SK-N-SH treated with all-trans-retinoic acid at 6 μM for 48 hours (cell line): ENCODE results near the gene CEMIP.

Experiments used
- ATAC-seq: fragments of 200-7000 bp; cut with Tn5 transposase; 3 replicates; pipeline ENCODE4 v1.9.1; 2020; ENCODE audit warnings: mild to moderate bottlenecking, moderate library complexity
- ARNTL ChIP-seq: fragments of 450-650 bp; formaldehyde crosslinking; IDR thresholded peaks from 2 replicates; pipeline ENCODE4 v1.5.0; 2020; ENCODE audit warnings: low read depth, mild to moderate bottlenecking, moderate library complexity, borderline replicate concordance
- BACH2 ChIP-seq: fragments of 250-450 bp; sonication (Bioruptor Pico); IDR thresholded peaks from 2 replicates; pipeline ENCODE4 v1.9.0; 2021; ENCODE audit warnings: mild to moderate bottlenecking, borderline replicate concordance
- CREB5 ChIP-seq: fragments of 250-450 bp; sonication (Bioruptor Pico); IDR thresholded peaks from 2 replicates; pipeline ENCODE4 v1.5.1; 2020; ENCODE audit warnings: low read depth, mild to moderate bottlenecking, moderate library complexity
- CSDC2 ChIP-seq: fragments of 250-450 bp; sonication (Bioruptor Pico); IDR thresholded peaks from 2 replicates; pipeline ENCODE4 v1.5.0; 2020; ENCODE audit warnings: mild to moderate bottlenecking, moderate library complexity
- CSRNP3 ChIP-seq: fragments of 250-450 bp; sonication (Bioruptor Pico); IDR thresholded peaks from 2 replicates; pipeline ENCODE4 v1.5.1; 2021; ENCODE audit warnings: mild to moderate bottlenecking, moderate library complexity
- ESRRG ChIP-seq: fragments of 250-450 bp; sonication (Bioruptor Pico); IDR thresholded peaks from 2 replicates; pipeline ENCODE4 v1.6.1; 2021; ENCODE audit warnings: mild to moderate bottlenecking
- GLIS3 ChIP-seq: fragments of 250-450 bp; sonication (Bioruptor Pico); IDR thresholded peaks from 2 replicates; pipeline ENCODE4 v1.5.0; 2020; ENCODE audit warnings: mild to moderate bottlenecking, moderate library complexity
- ISL1 ChIP-seq: fragments of 250-450 bp; sonication (Bioruptor Pico); IDR thresholded peaks from 2 replicates; pipeline ENCODE4 v2.1.2; 2022; ENCODE audit warnings: mild to moderate bottlenecking, moderate library complexity
- OSR1 ChIP-seq: fragments of 250-450 bp; sonication (Bioruptor Pico); IDR thresholded peaks from 2 replicates; pipeline ENCODE4 v1.8.0; 2022; ENCODE audit warnings: moderate library complexity, mild to moderate bottlenecking, inconsistent platforms
- PATZ1 ChIP-seq: fragments of 250-450 bp; sonication (Bioruptor Pico); IDR thresholded peaks from 2 replicates; pipeline ENCODE4 v1.8.0; 2020; ENCODE audit warnings: mild to moderate bottlenecking, moderate library complexity, borderline replicate concordance
- POU6F1 ChIP-seq: fragments of 250-450 bp; sonication (Bioruptor Pico); IDR thresholded peaks from 2 replicates; pipeline ENCODE4 v1.8.0; 2021; ENCODE audit warnings: low read depth, mild to moderate bottlenecking, moderate library complexity, borderline replicate concordance
- PPARA ChIP-seq: fragments of 250-450 bp; sonication (Bioruptor Pico); IDR thresholded peaks from 2 replicates; pipeline ENCODE4 v1.5.0; 2020; ENCODE audit warnings: mild to moderate bottlenecking, borderline replicate concordance
- RARB ChIP-seq: fragments of 250-450 bp; sonication (Bioruptor Pico); IDR thresholded peaks from 2 replicates; pipeline ENCODE4 v1.8.0; 2021; ENCODE audit warnings: mild to moderate bottlenecking, moderate library complexity
- SNAI2 ChIP-seq: fragments of 250-450 bp; sonication (Bioruptor Pico); IDR thresholded peaks from 2 replicates; pipeline ENCODE4 v1.5.0; 2020; ENCODE audit warnings: mild to moderate bottlenecking, moderate library complexity
- TCF4 ChIP-seq: fragments of 250-450 bp; sonication (Bioruptor Pico); IDR thresholded peaks from 2 replicates; pipeline ENCODE4 v1.8.0; 2021; ENCODE audit warnings: mild to moderate bottlenecking, moderate library complexity, borderline replicate concordance
- TOX ChIP-seq: fragments of 250-450 bp; sonication (Bioruptor Pico); IDR thresholded peaks from 2 replicates; pipeline ENCODE4 v1.8.0; 2021; ENCODE audit warnings: mild to moderate bottlenecking, moderate library complexity, borderline replicate concordance
- TSHZ2 ChIP-seq: fragments of 250-450 bp; sonication (Bioruptor Pico); IDR thresholded peaks from 2 replicates; pipeline ENCODE4 v1.5.0; 2020; ENCODE audit warnings: mild to moderate bottlenecking, moderate library complexity
- ZC3H10 ChIP-seq: fragments of 250-450 bp; sonication (Bioruptor Pico); IDR thresholded peaks from 2 replicates; pipeline ENCODE4 v1.5.1; 2021; ENCODE audit warnings: mild to moderate bottlenecking, moderate library complexity
- ZFP30 ChIP-seq: fragments of 450-650 bp; formaldehyde crosslinking; IDR thresholded peaks from 2 replicates; pipeline ENCODE4 v1.5.0; 2022; ENCODE audit warnings: mild to moderate bottlenecking, moderate library complexity
- ZNF565 ChIP-seq: fragments of 450-650 bp; formaldehyde crosslinking; conservative IDR thresholded peaks from 2 replicates; pipeline ENCODE4 v1.5.0; 2020; ENCODE audit warnings: low read depth, mild to moderate bottlenecking, moderate library complexity
- ZNF70 ChIP-seq: fragments of 450-650 bp; formaldehyde crosslinking; IDR thresholded peaks from 2 replicates; pipeline ENCODE4 v1.5.0; 2020; ENCODE audit warnings: mild to moderate bottlenecking, moderate library complexity
- ZNF8 ChIP-seq: fragments of 450-650 bp; formaldehyde crosslinking; IDR thresholded peaks from 2 replicates; pipeline ENCODE4 v1.5.0; 2020; ENCODE audit warnings: mild to moderate bottlenecking, moderate library complexity

CEMIP gene

GRCh38 chr15:80986487-80986886 is 207.3 kb downstream of the CEMIP start:
- no peak for ATAC-seq
- TF ChIP-seq ARNTL (CRISPR knock-in tag) (no peak), SNAI2 (CRISPR knock-in tag) (no peak), ZFP30 (CRISPR knock-in tag) (no peak), ZNF565 (CRISPR knock-in tag) (no peak), OSR1 (CRISPR knock-in tag) (no peak), PPARA (CRISPR knock-in tag) (no peak), TOX (CRISPR knock-in tag) (no peak), BACH2 (CRISPR knock-in tag) (no peak), CSDC2 (CRISPR knock-in tag) (no peak), ZNF70 (CRISPR knock-in tag) (no peak), ISL1 (CRISPR knock-in tag) (no peak), POU6F1 (no peak), ZNF8 (no peak), GLIS3 (CRISPR knock-in tag) (no peak), TCF4 (CRISPR knock-in tag) (no peak), ZC3H10 (CRISPR knock-in tag) (no peak), ESRRG (CRISPR knock-in tag) (no peak), PATZ1 (no peak), CSRNP3 (CRISPR knock-in tag) (no peak), CREB5 (CRISPR knock-in tag) (no peak)

GRCh38 chr15:80988148-80988796 is 209.1 kb downstream of the CEMIP start:
- no peak for TF ChIP-seq POU6F1
- no peak for TF ChIP-seq ZNF565 (CRISPR knock-in tag)
- TF ChIP-seq SNAI2 (CRISPR knock-in tag): no peak
- no peak for TF ChIP-seq ZNF8
- TF ChIP-seq RARB (CRISPR knock-in tag): no peak
- TF ChIP-seq CSDC2 (CRISPR knock-in tag): no peak
- TF ChIP-seq OSR1 (CRISPR knock-in tag): no peak
- TF ChIP-seq PATZ1: no peak
- TF ChIP-seq TSHZ2 (CRISPR knock-in tag): no peak
- no peak for TF ChIP-seq ZC3H10 (CRISPR knock-in tag)
- TF ChIP-seq TCF4 (CRISPR knock-in tag): no peak
- no peak for TF ChIP-seq BACH2 (CRISPR knock-in tag)
- no peak for TF ChIP-seq ISL1 (CRISPR knock-in tag)
- no peak for TF ChIP-seq GLIS3 (CRISPR knock-in tag)
- TF ChIP-seq ZNF70 (CRISPR knock-in tag): no peak
- no peak for ATAC-seq
